Heart left ventricle (tissue), 13 donors: ENCODE data around the gene ARNT2.

Experiments
- CTCF ChIP-seq, 12 donors: fragments of 200-600 bp; sonication (generic) in 4 of 12; IDR thresholded peaks; one replicate each; pipeline versions ENCODE4 v1.5.0 to v1.8.0; 2018 to 2022; ENCODE audit warnings: antibody characterized with exemption in 12 of 12, mild to moderate bottlenecking in 5 of 12
- POLR2A ChIP-seq, 2 donors: fragments of 450-650 bp; IDR thresholded peaks; one replicate each; pipeline ENCODE4 v1.6.1; 2017; ENCODE audit warnings: antibody characterized with exemption in 2 of 2, mild to moderate bottlenecking in 2 of 2, moderate library complexity in 2 of 2
- donor health status: ischemic (EF 13 %, LVEDD 7.1; RV severe dilation, severe dysfunction).
- donor health status: DM: no; HTN: yes; CAD: no.
- donor health status: DM: no; HTN: no; CAD: no.
- donor health status: ischemic (EF 25% LVEDD 6.9; RV normal size, moderate dysfunction).
- donor health status: ischemic (EF 25% LVEDD 5.7; RV mildly dilated, moderate dysfunction).
- donor health status: ischemic (EF 35%, LVEDD 5.7; RV mildly dilated, moderate dysfunction).
- donor health status: nonischemic (EF 11% LVEDD 7.7; RV severe dilation, severe dysfunction).
- donor health status: DM: yes; HTN: yes; CAD: no.
- donor health status: PGD.
- donor health status: ischemic (EF 29% LVEDD 5.4; RV normal size, mild dysfunction).
- donor health status: nonischemic (EF 23%, LVEDD 6.1; RV moderate dilation, normal function).

GRCh38 chr15:80597076-80597475, 192.9 kb downstream of the ARNT2 start:
- TF ChIP-seq CTCF (IDR thresholded peaks at IDR 0.05) = no peak
- no peak for TF ChIP-seq POLR2A (IDR thresholded peaks at IDR 0.05)
